HEK293T (cell line): ENCODE measurements around the gene NT5DC1.
A peak's percentile ranks its signal among the peaks of the same experiment; 100 is the strongest.

Experiments
- CTCF ChIA-PET: fragments of 350-600 bp; formaldehyde crosslinking; extraction: SDS; loops from one replicate; lab custom pipeline; 2021; ENCODE audit warnings: antibody characterized with exemption, inconsistent platforms; lab: Yijun Ruan, JAX
- POLR2A ChIA-PET: fragments of 350-600 bp; formaldehyde crosslinking; extraction: SDS; loops from one replicate; lab custom pipeline; 2020; ENCODE audit warnings: antibody characterized with exemption, inconsistent platforms; lab: Yijun Ruan, JAX
- DNase-seq: peaks from one replicate; pipeline ENCODE4 v3.0.0; 2012; ENCODE audit warnings: mixed read lengths; ENCODE audit errors: extremely low spot score
- ARNT ChIP-seq: fragments of 450-650 bp; IDR thresholded peaks from 2 replicates; pipeline ENCODE4 v1.6.1; 2017; ENCODE audit warnings: mild to moderate bottlenecking
- BHLHE40 ChIP-seq: fragments of 450-650 bp; IDR thresholded peaks from 2 replicates; pipeline ENCODE4 v1.6.1; 2016; ENCODE audit warnings: mild to moderate bottlenecking, moderate library complexity, borderline replicate concordance
- CTBP1 ChIP-seq: fragments of 450-650 bp; IDR thresholded peaks from 2 replicates; pipeline ENCODE4 v1.6.1; 2016; ENCODE audit warnings: borderline replicate concordance
- ELF4 ChIP-seq: fragments of 450-650 bp; IDR thresholded peaks from 2 replicates; pipeline ENCODE4 v1.6.1; 2017; ENCODE audit warnings: antibody characterized with exemption
- FOXA1 ChIP-seq: fragments of 450-650 bp; IDR thresholded peaks from 2 replicates; pipeline ENCODE4 v1.6.1; 2016; ENCODE audit warnings: mild to moderate bottlenecking
- FOXK2 ChIP-seq: fragments of 450-650 bp; IDR thresholded peaks from 2 replicates; pipeline ENCODE4 v1.6.1; 2016; ENCODE audit warnings: mild to moderate bottlenecking
- FOXM1 ChIP-seq: fragments of 450-650 bp; IDR thresholded peaks from 2 replicates; pipeline ENCODE4 v1.6.1; 2017; ENCODE audit warnings: mild to moderate bottlenecking, borderline replicate concordance
- HDGF ChIP-seq: fragments of 450-650 bp; IDR thresholded peaks from 2 replicates; pipeline ENCODE4 v1.6.1; 2017; ENCODE audit warnings: antibody characterized with exemption, borderline replicate concordance
- L3MBTL2 ChIP-seq: fragments of 450-650 bp; conservative IDR thresholded peaks from 2 replicates; pipeline ENCODE4 v1.6.1; 2016; ENCODE audit warnings: mild to moderate bottlenecking
- LEF1 ChIP-seq: fragments of 450-650 bp; IDR thresholded peaks from 2 replicates; pipeline ENCODE4 v1.6.1; 2017; ENCODE audit warnings: mild to moderate bottlenecking, borderline replicate concordance
- NFRKB ChIP-seq: fragments of 450-650 bp; IDR thresholded peaks from 2 replicates; pipeline ENCODE4 v1.6.1; 2016; ENCODE audit warnings: mild to moderate bottlenecking, moderate library complexity
- PKNOX1 ChIP-seq: fragments of 450-650 bp; IDR thresholded peaks from 2 replicates; pipeline ENCODE4 v1.6.1; 2016
- SP1 ChIP-seq: fragments of 450-650 bp; IDR thresholded peaks from 2 replicates; pipeline ENCODE4 v1.6.1; 2017
- SUZ12 ChIP-seq: fragments of 450-650 bp; IDR thresholded peaks from 2 replicates; pipeline ENCODE4 v1.6.1; 2016; ENCODE audit warnings: mild to moderate bottlenecking
- TARDBP ChIP-seq: fragments of 450-650 bp; IDR thresholded peaks from 2 replicates; pipeline ENCODE4 v1.6.1; 2016
- ZNF384 ChIP-seq: fragments of 450-650 bp; IDR thresholded peaks from 2 replicates; pipeline ENCODE4 v1.6.1; 2016

NT5DC1 gene

DNA sequence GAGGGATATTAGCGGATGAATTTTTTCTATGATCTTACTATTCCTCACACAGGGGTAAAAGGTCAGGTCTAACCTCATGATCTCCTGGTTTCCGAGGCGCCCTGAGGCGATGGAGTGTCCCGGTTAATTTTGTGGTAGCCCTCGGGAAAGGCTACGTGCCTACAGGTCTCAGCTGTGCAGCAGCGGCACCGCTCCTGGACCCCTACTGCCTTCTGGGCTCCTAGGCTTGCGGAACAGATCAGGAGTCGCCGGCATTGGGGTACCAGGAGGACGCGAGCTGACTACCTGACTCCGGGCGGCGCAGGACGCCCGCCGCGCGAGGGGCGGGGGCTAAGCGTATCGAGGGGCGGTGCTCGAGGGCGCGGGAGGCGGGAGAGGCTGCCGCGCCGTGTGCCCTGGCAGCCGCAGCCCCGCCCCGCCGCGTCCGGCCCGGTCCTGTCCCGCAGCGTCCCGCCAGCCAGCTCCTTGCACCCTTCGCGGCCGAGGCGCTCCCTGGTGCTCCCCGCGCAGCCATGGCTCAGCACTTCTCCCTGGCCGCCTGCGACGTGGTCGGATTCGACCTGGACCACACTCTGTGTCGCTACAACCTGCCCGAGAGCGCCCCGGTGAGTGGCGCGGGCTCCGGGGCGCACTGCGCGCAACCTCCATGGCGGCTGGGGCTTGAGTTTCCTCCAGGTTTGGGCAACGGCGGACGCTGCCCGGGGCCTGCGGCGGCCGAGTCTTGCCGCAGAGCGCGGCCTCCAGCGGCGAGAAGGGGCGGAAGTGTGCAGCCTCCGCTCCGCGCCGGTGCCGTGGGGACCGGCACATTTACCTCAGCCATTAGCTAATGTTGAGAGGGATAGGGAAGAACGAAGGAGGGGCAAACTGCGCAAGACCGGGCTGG, at the start of gene NT5DC1:
TSS of gene NT5DC1 (plus strand) at position 435 of the 883 bp plus-strand sequence. CDS start at position 513, 78 bp downstream.
- CTCF ChIA-PET, result interaction anchor here (1.0 to 3.2 kb wide), 3 partner anchors 12 to 320 kb away, joined by 3 to 26 read pairs (median 3); no protein-coding TSS in a partner anchor
- DNase-seq, result peak; percentile 93
- POLR2A ChIA-PET, result interaction anchor here (0.6 to 2.2 kb wide), 26 partner anchors 10 to 516 kb away, joined by 3 to 24 read pairs (median 4); partner anchors contain the start of genes CALHM5, FRK and RSPH4A
- TF ChIP-seq CTBP1 (0 out of 2 replicates have a peak, but pooled peaks have one; percentile 13), ELF4 (0 out of 2 replicates have a peak, but pooled peaks have one; percentile 18), L3MBTL2 (peak; percentile 34), TARDBP (no peak)

GRCh38 chr6:116051244-116051643, 49.4 kb upstream of the NT5DC1 start:
- TF ChIP-seq FOXA1, result no peak
- TF ChIP-seq ARNT, result no peak
- no peak for TF ChIP-seq CTBP1
- TF ChIP-seq FOXK2, result no peak
- TF ChIP-seq SUZ12, result no peak
- TF ChIP-seq TARDBP, result no peak
- no peak for TF ChIP-seq ZNF384
- TF ChIP-seq NFRKB, result no peak
- POLR2A ChIA-PET, result no interaction called here
- CTCF ChIA-PET, result no interaction called here
- no peak for DNase-seq

GRCh38 chr6:116055513-116055912, 45.1 kb upstream of the NT5DC1 start:
- no peak for TF ChIP-seq PKNOX1
- no peak for TF ChIP-seq SUZ12
- no peak for TF ChIP-seq FOXK2
- DNase-seq, result no peak
- ChIA-PET POLR2A (no interaction called here), CTCF (interaction anchor here (0.6 kb wide), 1 partner anchor 83 kb away, joined by 3 read pairs; no protein-coding TSS in a partner anchor)

GRCh38 chr6:116057766-116058165, 42.9 kb upstream of the NT5DC1 start:
- TF ChIP-seq L3MBTL2 (no peak), LEF1 (no peak), FOXM1 (no peak), BHLHE40 (no peak), CTBP1 (no peak), SUZ12 (no peak), ELF4 (no peak), PKNOX1 (no peak), FOXA1 (no peak), ZNF384 (no peak), ARNT (no peak), NFRKB (no peak), FOXK2 (no peak), SP1 (no peak), HDGF (no peak), TARDBP (no peak)

DNA sequence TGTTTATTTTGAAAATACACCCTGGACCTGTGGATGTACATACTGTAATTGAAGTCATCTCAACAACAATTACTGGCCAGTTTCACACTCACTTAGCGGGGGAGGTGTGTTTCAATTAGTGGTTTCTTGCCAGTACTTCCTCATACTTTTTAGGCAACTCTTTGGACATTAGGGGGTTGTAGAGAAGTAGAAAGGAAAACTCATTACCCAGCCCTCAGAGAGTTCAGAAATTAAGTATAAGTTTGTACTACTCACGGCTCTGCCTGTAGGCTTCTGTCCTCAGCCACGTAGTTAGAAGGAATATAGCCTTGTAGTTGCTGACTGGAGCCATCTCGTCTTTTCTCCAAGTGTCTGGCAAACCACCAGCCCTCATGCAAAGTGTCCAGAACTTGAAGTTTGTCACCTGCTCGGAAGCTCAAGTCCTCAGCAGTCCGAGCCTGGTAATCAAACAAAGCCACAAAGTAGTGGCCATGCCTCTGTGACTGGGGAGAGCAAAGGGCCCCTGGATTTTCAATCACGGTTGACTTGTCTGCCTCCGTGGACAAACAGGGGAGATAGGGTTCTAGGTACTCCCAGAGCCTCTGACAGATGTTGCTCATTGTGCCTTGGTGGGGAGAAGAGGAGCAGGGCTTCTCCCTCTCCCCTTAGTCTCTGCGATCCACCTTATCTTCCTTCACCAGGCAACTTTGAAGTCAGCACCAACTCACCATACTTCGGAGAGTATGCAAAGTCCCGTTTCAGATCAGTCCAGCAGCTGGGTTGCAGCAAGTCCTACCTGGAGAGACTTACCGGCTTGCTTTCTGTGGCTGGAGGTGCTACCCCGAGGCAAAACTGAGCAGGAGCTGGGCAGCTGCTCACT, 40.7 kb upstream of the NT5DC1 start:
- DNase-seq, result no peak
- no peak for TF ChIP-seq ARNT
- TF ChIP-seq FOXM1, result no peak
- no peak for TF ChIP-seq ELF4
- no peak for TF ChIP-seq FOXA1
- TF ChIP-seq TARDBP, result no peak
- TF ChIP-seq SP1, result no peak
- TF ChIP-seq FOXK2, result no peak
- no peak for TF ChIP-seq NFRKB
- CTCF ChIA-PET, result interaction anchor here (1.1 to 2.2 kb wide), 2 partner anchors 19 to 37 kb away, joined by 4 to 6 read pairs; no protein-coding TSS in a partner anchor
- POLR2A ChIA-PET, result interaction anchor here (1.1 to 2.2 kb wide), 3 partner anchors 11 to 40 kb away, joined by 4 to 9 read pairs (median 4); partner anchors contain the start of gene NT5DC1

More at GRCh38 chr6:116057766-116058165, 42.9 kb upstream of the NT5DC1 start:
- POLR2A ChIA-PET, result no interaction called here
- no peak for DNase-seq
- CTCF ChIA-PET, result no interaction called here

DNA sequence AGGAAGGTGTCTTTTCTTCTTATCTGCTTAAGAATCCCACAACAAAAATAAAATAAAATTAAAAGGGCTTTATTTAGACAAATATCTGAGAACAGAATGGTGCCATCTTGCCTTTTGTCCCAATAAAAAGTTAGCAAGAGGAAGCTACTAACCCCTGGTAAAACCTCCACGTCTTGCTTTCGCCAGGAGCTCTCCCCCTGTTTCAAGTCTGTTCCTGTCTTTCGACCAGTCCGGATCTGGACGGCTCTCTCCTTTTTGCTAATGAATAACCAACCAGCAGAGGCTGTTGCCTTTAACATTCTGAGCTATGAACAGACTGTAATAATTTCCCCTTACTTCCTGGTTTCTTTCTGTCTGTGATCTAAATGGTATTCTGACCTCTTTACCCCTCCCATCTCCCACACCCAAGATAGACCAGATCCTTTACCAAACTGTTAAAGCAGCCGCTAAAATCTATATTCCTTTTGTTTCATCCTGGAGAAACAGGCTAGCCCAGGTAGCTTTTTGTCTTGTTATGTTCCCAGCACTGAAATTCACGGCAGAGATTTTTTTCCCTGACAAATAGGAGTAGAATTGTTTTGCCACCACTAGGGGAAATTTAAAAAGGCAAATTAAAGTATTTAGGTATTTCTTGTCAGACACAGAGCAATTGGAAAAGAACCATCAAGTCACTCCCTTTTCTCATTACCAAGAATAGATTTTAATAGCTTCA, 39.9 kb upstream of the NT5DC1 start, which contains the start of gene FRK:
TSS of gene FRK (minus strand) at position 320 of the 712 bp plus-strand sequence. CDS start 580 bp downstream, outside the sequence.
- TF ChIP-seq FOXK2 (no peak), SUZ12 (no peak), FOXA1 (no peak), SP1 (no peak), HDGF (no peak), LEF1 (no peak), FOXM1 (no peak), L3MBTL2 (no peak), TARDBP (no peak), CTBP1 (no peak), PKNOX1 (no peak), ARNT (no peak), ZNF384 (no peak), ELF4 (no peak), BHLHE40 (no peak)
- DNase-seq, result no peak
- ChIA-PET POLR2A (interaction anchor here (1.1 to 2.2 kb wide), 3 partner anchors 11 to 40 kb away, joined by 4 to 9 read pairs (median 4); partner anchors contain the start of gene NT5DC1), CTCF (interaction anchor here (0.6 to 2.2 kb wide), 3 partner anchors 18 to 1538 kb away, joined by 3 to 6 read pairs (median 4); no protein-coding TSS in a partner anchor)
